SK-N-SH (cell line): Measurements from ENCODE around the gene TRPM1. TPM values are rescaled to one million over a fixed set of nuclear protein-coding genes. Genes with fewer than 3 reads are reported as not detected.

Experiments
- CTCF ChIA-PET: fragments of 300-600, 350-600 bp; formaldehyde crosslinking; extraction: SDS; loops from one replicate; lab custom pipeline; 2021; lab: Yijun Ruan, JAX
- POLR2A ChIA-PET: fragments of 350-600 bp; sonication (Branson Sonifier 250); formaldehyde crosslinking; extraction: SDS; loops from one replicate; lab custom pipeline; 2020; ENCODE audit warnings: antibody characterized with exemption, inconsistent platforms; lab: Yijun Ruan, JAX
- DNase-seq: peaks from one replicate; pipeline ENCODE4 v3.0.0; 2012
- H2AFZ ChIP-seq: fragments of 200-600 bp; sonication (generic); 2 replicates; pipeline ENCODE4 v1.8.1; 2016; ENCODE audit warnings: antibody characterized with exemption, mild to moderate bottlenecking, low read depth
- H3F3A ChIP-seq: fragments of 200-600 bp; sonication (generic); replicated peaks from 2 replicates; pipeline ENCODE3; 2016; ENCODE audit warnings: antibody characterized with exemption, mild to moderate bottlenecking; ENCODE audit not compliant: insufficient read depth
- H3K27ac ChIP-seq, 2 experiments: fragments of 200-500 bp in 1 of 2; fragments of 200-600 bp in 1 of 2; sonication (Bioruptor generic) in 1 of 2; sonication (generic), shearing (Covaris generic) in 1 of 2; 2 replicates each; pipeline versions ENCODE4 v1.5.1 to v1.6.1; 2014 to 2016; ENCODE audit warnings: low read depth in 2 of 2, inconsistent platforms in 1 of 2, low read length in 1 of 2, mild to moderate bottlenecking in 1 of 2, mixed read lengths in 1 of 2
- H3K27me3 ChIP-seq: fragments of 200-600 bp; sonication (generic), shearing (Covaris generic); 2 replicates; pipeline ENCODE4 v1.6.1; 2016; ENCODE audit warnings: mixed run types; ENCODE audit not compliant: insufficient read depth
- H3K36me3 ChIP-seq, 2 experiments: fragments of 200-500 bp in 1 of 2; fragments of 200-600 bp in 1 of 2; sonication (Bioruptor generic) in 1 of 2; sonication (generic) in 1 of 2; replicated peaks in 1 of 2; 2 replicates each; pipeline versions ENCODE3 to v1.5.1; 2014 to 2016; ENCODE audit warnings: low read length in 1 of 2, mild to moderate bottlenecking in 1 of 2; ENCODE audit not compliant: insufficient read depth in 2 of 2, control insufficient read depth in 1 of 2
- H3K4me1 ChIP-seq, 2 experiments: fragments of 200-500 bp in 1 of 2; fragments of 200-600 bp in 1 of 2; sonication (Bioruptor generic) in 1 of 2; sonication (generic), shearing (Covaris generic) in 1 of 2; 2 replicates each; pipeline versions ENCODE4 v1.5.1 to v1.6.1; 2014 to 2016; ENCODE audit warnings: low read depth in 1 of 2, low read length in 1 of 2, mixed run types in 1 of 2; ENCODE audit not compliant: insufficient read depth in 2 of 2, control insufficient read depth in 1 of 2
- H3K4me2 ChIP-seq: fragments of 200-600 bp; sonication (generic), shearing (Covaris generic); 2 replicates; pipeline ENCODE4 v1.6.1; 2017; ENCODE audit warnings: mixed run types
- H3K4me3 ChIP-seq, 2 experiments: fragments of 200-500 bp in 1 of 2; fragments of 200-600 bp in 1 of 2; sonication (Bioruptor generic) in 1 of 2; sonication (generic), shearing (Covaris generic) in 1 of 2; 2 replicates each; pipeline versions ENCODE4 v1.5.1 to v1.8.1; 2014 to 2016; ENCODE audit warnings: low read depth in 2 of 2, inconsistent platforms in 1 of 2, low read length in 1 of 2, mild to moderate bottlenecking in 1 of 2, mixed read lengths in 1 of 2, moderate library complexity in 1 of 2
- H3K79me2 ChIP-seq: fragments of 200-600 bp; sonication (generic); 2 replicates; pipeline ENCODE4 v1.8.1; 2017; ENCODE audit warnings: mild to moderate bottlenecking; ENCODE audit not compliant: insufficient read depth
- H3K9ac ChIP-seq: fragments of 200-600 bp; sonication (generic); 2 replicates; pipeline ENCODE4 v1.6.1; 2017; ENCODE audit warnings: mixed run types
- H3K9me2 ChIP-seq: fragments of 200-600 bp; sonication (generic); 2 replicates; pipeline ENCODE4 v1.6.1; 2017; ENCODE audit warnings: mixed run types
- H3K9me3 ChIP-seq: fragments of 200-600 bp; sonication (generic); 2 replicates; pipeline ENCODE4 v1.6.1; 2017; ENCODE audit warnings: mixed run types, mild to moderate bottlenecking, moderate library complexity
- H4K20me1 ChIP-seq: fragments of 200-600 bp; sonication (generic); 2 replicates; pipeline ENCODE4 v1.6.1; 2017; ENCODE audit warnings: mild to moderate bottlenecking, mixed run types; ENCODE audit not compliant: insufficient read depth
- CHD2 ChIP-seq: fragments of 150-350 bp; IDR thresholded peaks from 2 replicates; pipeline ENCODE4 v1.6.1; 2018; ENCODE audit warnings: low read length; ENCODE audit not compliant: partially characterized antibody
- ELF1 ChIP-seq: IDR thresholded peaks from 2 replicates; pipeline ENCODE4 v1.4.0; 2012
- EZH2phosphoT487 ChIP-seq: fragments of 200-600 bp; sonication (generic); IDR thresholded peaks from 2 replicates; pipeline ENCODE4 v1.6.1; 2017; ENCODE audit warnings: low read depth, mixed run types, mild to moderate bottlenecking, antibody characterized with exemption, moderate library complexity, borderline replicate concordance
- FOSL2 ChIP-seq: IDR thresholded peaks from 2 replicates; pipeline ENCODE4 v1.4.0; 2012; ENCODE audit warnings: low read depth, mild to moderate bottlenecking, moderate library complexity, borderline replicate concordance
- FOXM1 ChIP-seq: IDR thresholded peaks from 2 replicates; pipeline ENCODE4 v1.4.0; 2012; ENCODE audit warnings: low read depth, mild to moderate bottlenecking
- MXI1 ChIP-seq: IDR thresholded peaks from 2 replicates; pipeline ENCODE4 v1.6.1; 2012; ENCODE audit warnings: mild to moderate bottlenecking, low read depth, low read length, improper control_type of control experiment
- POLR2AphosphoS5 ChIP-seq: IDR thresholded peaks from 2 replicates; pipeline ENCODE4 v1.6.1; 2012; ENCODE audit warnings: low read depth, low read length
- RAD21 ChIP-seq: IDR thresholded peaks from 2 replicates; pipeline ENCODE4 v1.6.1; 2012; ENCODE audit warnings: mild to moderate bottlenecking, low read length
- RCOR1 ChIP-seq: fragments of 150-350 bp; IDR thresholded peaks from 2 replicates; pipeline ENCODE4 v1.6.1; 2017; ENCODE audit warnings: antibody characterized with exemption, low read length
- RFX5 ChIP-seq: IDR thresholded peaks from 2 replicates; pipeline ENCODE4 v1.6.1; 2012; ENCODE audit warnings: mild to moderate bottlenecking, improper control_type of control experiment, low read length
- SIN3A ChIP-seq: IDR thresholded peaks from 2 replicates; pipeline ENCODE4 v1.6.1; 2012; ENCODE audit warnings: low read depth, mild to moderate bottlenecking, low read length, moderate library complexity, borderline replicate concordance
- SMC3 ChIP-seq: IDR thresholded peaks from 2 replicates; pipeline ENCODE4 v1.6.1; 2012; ENCODE audit warnings: low read depth, low read length, improper control_type of control experiment
- TCF12 ChIP-seq: IDR thresholded peaks from 2 replicates; pipeline ENCODE4 v1.4.0; 2012
- TEAD4 ChIP-seq: IDR thresholded peaks from 2 replicates; pipeline ENCODE4 v1.4.0; 2012; ENCODE audit warnings: mild to moderate bottlenecking, borderline replicate concordance; ENCODE audit not compliant: insufficient read depth
- WGBS: methylation state at CpG from one replicate; pipeline ENCODE4 v1.1.6; 2017; ENCODE audit warnings: low lambda C conversion rate; 5-methylcytosine and 5-hydroxymethylcytosine counted together
- polyA plus RNA-seq, 3 experiments: library from polyadenylated mRNA; depleted of rRNA; stranded (reverse); fragments of >200 nt; gene quantifications; 2 replicates each; pipeline ENCODE4 v1.2.3, GENCODE V29; 2012
- TF ChIP-seq, protein P1 (sequence below): IDR thresholded peaks from 2 replicates; pipeline ENCODE4 v1.6.1; 2012; ENCODE audit warnings: mild to moderate bottlenecking, low read depth, low read length, moderate library complexity

The TRPM1 gene
- polyA plus RNA-seq, 1 of the 3 experiments (the other 2 are of a cell fraction), result not detected

GRCh38 chr15:31149088-31149505, 47.6 kb upstream of the TRPM1 start:
- Histone ChIP-seq H3F3A (no peaks in the 10 kb centered on the region), H3K9me3 (no peaks in the 10 kb centered on the region), H3K4me3 (no peak overlapping the region), H3K4me2 (no peak overlapping the region), H2AFZ (no peak overlapping the region), H4K20me1 (no peaks in the 10 kb centered on the region), H3K9ac (no peak overlapping the region), H3K27me3 (no peaks in the 10 kb centered on the region; the same call in 1 of the 2 replicates), H3K27ac (no peak overlapping the region), H3K9me2 (no peaks in the 10 kb centered on the region), H3K4me1 (peaks cover 0 to 5% of the 10 kb centered on the region in 2 experiments; a peak in 1 of 4 replicates), H3K79me2 (no peaks in the 10 kb centered on the region), H3K36me3 (no peaks in the 10 kb centered on the region)
- DNase-seq, result no peak
- ChIA-PET CTCF (interaction anchor here (1.7 kb wide), 1 partner anchor 340 kb away, joined by 5 read pairs; no protein-coding TSS in a partner anchor), POLR2A (no interaction called here)
- whole genome bisulfite sequencing, result 45% methylated on average over 6 of the region's 6 CpGs
- TF ChIP-seq ELF1 (no peak), SIN3A (no peak), TCF12 (no peak), EZH2phosphoT487 (no peak), RCOR1 (no peak), MXI1 (no peak), POLR2AphosphoS5 (no peak), RFX5 (no peak), RAD21 (no peak), SMC3 (no peak), TEAD4 (no peak), FOXM1 (no peak), FOSL2 (no peak), CHD2 (no peak)
- TF ChIP-seq, protein P1, sequence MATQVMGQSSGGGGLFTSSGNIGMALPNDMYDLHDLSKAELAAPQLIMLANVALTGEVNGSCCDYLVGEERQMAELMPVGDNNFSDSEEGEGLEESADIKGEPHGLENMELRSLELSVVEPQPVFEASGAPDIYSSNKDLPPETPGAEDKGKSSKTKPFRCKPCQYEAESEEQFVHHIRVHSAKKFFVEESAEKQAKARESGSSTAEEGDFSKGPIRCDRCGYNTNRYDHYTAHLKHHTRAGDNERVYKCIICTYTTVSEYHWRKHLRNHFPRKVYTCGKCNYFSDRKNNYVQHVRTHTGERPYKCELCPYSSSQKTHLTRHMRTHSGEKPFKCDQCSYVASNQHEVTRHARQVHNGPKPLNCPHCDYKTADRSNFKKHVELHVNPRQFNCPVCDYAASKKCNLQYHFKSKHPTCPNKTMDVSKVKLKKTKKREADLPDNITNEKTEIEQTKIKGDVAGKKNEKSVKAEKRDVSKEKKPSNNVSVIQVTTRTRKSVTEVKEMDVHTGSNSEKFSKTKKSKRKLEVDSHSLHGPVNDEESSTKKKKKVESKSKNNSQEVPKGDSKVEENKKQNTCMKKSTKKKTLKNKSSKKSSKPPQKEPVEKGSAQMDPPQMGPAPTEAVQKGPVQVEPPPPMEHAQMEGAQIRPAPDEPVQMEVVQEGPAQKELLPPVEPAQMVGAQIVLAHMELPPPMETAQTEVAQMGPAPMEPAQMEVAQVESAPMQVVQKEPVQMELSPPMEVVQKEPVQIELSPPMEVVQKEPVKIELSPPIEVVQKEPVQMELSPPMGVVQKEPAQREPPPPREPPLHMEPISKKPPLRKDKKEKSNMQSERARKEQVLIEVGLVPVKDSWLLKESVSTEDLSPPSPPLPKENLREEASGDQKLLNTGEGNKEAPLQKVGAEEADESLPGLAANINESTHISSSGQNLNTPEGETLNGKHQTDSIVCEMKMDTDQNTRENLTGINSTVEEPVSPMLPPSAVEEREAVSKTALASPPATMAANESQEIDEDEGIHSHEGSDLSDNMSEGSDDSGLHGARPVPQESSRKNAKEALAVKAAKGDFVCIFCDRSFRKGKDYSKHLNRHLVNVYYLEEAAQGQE, result no peak
